HG03039 (cell line): ENCODE measurements around the gene SYNGR3.
A peak's percentile ranks its signal among the peaks of the same experiment; 100 is the strongest.
"Not testable (repeated sequence)": the region's sequence is repeated elsewhere in the genome, so short reads cannot be mapped to it uniquely, and the experiment has no call there.

Experiments
- ATAC-seq: cut with Tn5 transposase; IDR thresholded peaks from one replicate; pipeline ENCODE4 v1.9.1; 2021; ENCODE audit warnings: mild to moderate bottlenecking, moderate library complexity; ENCODE audit not compliant: unreplicated experiment

The SYNGR3 gene

DNA sequence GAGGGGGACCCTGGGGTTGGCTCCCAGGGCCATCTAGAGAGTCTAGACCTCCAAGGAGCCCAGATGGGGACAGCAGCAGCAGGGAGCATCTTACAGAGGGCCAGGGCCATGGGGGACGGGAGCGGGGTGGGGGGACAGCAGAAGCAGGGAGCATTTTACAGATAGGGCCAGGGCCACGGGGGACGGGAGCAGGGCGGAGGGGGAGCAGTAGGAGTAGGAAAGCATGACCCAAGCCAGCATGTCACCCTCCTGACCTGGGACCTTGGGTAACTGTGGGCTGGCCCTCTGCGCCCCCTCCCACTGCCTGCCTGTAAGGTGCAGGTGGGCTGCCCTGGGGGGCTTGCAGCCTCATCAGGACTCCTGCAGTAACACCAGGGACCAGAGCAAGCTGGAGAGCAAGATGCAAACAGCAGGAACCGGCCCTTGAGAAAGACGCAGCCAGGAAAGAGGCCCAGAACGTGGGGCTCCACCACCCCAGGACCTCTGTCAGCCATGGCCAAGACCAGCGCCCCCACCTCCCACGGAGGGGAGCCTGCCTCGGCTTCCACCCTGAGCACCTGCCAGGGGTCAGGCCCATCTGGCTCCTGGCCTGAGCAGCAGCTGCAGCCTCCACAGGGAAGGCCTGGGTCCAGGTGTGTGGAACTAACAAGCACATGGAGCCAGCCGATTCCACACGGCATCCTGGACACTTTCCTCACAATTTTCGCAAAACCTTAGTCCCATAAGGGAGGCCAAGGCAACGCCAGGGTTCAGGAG lies 17.5 kb downstream of the SYNGR3 start:
- no peak for ATAC-seq

DNA sequence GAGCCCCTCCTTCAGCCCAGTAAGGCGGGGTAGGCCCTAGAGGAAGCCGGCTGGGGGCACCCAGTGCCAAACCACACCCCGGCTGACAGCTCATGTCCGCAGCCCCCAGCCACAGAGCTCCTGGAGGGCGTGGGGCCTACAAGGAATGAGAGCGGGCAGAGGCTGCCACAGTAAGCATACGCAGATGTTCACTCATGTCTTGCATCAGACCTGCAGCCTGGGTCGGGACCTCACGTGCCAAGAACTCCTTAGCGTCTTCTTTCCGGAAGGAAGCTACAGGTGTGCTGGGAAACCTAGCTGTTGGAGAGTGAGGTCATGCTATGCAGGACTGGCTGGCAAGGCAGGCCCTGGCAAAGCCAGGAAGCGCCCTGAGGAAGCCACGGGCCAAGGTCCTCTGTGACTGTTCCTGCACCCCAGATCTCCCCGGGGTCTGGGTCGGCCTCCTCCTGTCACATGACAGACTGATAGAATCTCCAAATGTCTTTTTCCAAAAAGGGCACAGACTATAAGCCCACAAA lies 18.3 kb downstream of the SYNGR3 start:
- no peak for ATAC-seq

DNA sequence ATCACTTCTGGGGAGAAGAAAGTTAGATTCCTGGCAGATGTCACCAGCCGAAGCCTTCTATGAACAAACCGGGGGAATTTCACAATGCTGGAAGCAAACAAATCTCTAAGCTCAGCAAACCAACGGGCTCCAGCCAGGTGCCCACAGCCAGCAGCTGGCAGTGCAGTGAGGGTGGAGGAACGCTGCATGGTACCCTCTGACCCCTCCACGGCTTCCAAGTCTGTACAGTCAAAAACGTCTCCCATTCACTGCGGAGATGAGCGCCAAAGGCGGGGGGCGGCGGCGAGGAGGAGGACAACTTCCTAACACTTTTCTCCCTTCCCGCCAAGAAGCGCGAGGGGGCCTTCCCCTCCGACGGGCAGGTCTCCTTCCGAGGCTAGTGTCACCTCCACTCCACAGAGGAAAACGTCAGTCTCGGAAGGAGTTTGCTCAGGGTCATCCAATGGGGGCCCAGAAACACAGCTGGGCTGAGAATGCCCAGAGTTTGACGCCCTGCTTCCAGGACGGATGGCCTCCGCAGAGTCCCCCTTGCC lies 18.9 kb downstream of the SYNGR3 start:
- ATAC-seq, result no peak

DNA sequence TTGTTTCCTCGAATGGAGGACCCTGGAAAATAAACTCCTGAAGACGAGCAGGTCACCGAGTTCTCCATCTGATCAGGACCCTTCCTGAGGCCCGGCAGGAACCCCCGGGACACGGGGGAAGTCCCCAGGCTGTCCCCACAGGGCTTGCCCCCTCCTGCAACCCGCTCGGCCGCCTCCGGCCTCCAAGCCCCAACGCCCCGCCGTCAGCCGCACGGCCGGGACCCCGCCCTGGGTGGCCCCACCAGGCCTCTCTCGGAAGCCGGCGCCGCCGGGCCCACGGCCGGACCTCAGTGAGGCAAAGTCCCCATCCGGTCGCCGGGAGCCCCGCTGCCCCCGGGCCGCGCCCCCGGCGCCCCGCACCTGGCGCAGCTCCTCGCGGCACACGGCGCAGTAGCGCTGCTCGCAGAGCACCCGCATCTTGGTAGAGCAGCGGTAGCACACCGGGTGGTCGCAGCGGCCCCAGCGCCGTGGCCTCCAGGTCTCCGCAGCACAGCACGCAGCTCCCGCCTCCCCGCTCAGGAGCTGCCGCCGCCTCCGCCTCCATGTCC lies 19.5 kb downstream of the SYNGR3 start:
- ATAC-seq, result peak; percentile 25

DNA sequence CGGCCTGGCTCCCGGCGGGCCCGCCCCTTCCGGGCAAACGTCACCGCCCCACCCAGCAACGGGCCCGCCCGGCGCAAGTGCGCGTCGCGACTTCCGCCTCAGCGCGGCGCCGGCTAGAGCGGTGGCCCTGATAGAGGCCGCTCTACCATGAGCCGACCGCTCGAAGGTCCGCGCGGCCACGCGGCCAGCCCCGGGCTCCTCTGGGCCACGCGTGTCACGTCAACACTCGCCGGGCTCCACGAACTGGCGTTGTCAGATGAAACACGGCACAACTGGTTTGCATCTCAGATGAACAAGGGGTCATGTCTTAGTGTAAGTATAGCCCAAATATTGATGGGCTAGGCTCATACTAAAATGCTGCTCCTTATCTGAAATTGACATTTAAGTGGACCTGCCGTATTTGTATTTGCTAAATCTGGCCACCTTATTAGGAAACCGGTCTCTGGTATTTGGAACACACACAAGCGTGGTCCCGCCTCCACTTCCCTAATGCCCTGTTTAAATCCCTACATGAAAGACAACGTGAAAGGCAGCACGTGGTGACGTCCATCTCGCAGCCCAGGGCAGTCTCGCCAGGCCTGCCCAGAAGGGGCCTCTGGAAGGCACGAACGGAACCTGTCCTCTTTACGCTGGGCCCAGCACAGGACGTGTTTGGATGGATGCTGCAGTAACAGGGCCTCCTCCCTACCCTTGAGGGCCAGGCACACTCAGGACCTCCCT lies 20.2 kb downstream of the SYNGR3 start, which contains the start of gene ZNF598:
ZNF598 (minus strand) TSS at position 31 of the 720 bp plus-strand sequence.
- peak; percentile 80 for ATAC-seq

DNA sequence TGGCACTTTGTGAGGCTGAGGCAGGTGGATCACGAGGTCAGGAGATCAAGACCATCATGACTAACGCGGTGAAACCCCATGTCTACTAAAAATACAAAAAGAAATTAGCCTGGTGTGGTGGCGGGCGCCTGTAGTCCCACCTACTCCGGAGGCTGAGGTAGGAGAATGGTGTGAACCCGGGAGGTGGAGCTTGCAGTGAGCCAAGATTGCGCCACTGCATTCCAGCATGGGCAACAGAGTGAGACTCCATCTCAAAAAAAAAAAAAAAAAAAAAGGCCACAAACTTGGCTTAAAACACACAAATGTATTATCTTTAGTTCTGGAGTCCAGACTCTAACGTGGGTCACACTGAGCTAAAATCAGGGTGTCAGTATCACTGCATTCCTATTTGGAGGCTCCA lies 22.0 kb downstream of the SYNGR3 start:
- not testable (repeated sequence) for ATAC-seq

DNA sequence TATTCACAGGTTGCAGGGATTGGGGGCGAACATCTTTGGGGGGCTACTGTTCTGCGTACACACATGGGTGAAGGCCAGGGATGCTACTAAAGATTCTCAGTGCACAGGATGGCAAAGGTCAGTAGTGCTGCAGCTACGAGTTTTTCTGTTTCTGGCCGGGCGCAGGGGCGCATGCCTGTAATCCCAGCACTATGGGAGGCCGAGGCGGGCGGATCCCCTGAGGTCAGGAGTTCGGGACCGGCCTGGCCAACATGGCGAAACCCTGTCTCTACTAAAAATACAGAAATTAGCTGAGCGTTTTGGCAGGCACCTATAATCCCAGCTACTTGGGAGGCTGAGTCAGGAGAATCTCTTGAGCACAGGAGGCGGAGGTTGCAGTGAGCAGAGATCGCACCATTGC lies 23.8 kb downstream of the SYNGR3 start:
- no peak for ATAC-seq

DNA sequence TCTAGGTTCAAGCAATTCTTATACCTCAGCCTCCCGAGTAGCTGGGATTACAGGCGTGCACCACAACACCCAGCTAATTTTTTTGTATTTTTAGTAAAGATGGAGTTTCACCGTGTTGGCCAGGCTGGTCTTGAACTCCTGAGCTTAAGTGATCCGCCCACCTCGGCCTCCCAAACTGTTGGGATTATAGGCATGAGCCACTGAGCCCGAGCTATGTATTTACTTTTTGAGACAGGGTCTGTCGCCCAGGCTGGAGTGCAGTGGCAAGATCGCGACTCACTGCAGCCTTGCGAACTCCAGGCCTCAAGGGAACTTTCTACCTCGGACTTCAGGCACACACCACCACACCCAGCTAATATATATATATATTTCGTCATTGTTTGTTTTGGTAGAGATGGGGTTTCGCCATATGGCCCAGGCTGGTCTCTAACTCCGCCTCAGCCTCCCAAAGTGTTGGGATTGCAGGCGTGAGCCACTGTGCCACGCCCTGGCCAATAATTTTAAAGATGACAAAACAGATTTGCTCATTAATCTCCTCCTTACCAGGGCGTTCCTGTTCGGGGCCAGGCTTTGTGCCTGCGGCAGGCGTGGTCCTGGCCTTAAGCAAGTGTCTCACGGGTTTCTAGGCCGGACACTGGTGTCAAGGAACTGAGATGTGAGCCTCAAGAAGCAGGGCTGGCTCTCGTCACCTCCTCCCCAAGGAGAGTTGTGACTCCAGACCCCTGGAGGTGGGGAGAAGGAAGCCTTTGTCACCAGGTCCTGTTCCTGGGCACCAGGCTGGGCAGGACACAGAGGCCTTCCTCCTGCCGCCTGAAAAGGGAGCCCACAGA lies 25.6 kb downstream of the SYNGR3 start:
- ATAC-seq, result no peak

DNA sequence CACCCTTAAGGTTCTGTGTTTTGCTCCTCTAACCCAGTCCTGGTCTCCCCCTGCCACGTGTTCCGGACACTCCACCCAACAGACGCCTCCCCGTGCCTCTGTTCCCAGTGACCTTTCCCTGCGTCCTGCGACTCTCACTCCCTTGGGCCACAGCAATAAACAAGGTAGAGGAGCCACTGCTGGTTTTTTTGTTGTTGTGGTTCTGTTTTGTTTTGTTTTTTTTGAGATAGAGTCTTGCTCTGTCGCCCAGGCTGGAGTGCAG lies 26.1 kb downstream of the SYNGR3 start:
- no peak for ATAC-seq

DNA sequence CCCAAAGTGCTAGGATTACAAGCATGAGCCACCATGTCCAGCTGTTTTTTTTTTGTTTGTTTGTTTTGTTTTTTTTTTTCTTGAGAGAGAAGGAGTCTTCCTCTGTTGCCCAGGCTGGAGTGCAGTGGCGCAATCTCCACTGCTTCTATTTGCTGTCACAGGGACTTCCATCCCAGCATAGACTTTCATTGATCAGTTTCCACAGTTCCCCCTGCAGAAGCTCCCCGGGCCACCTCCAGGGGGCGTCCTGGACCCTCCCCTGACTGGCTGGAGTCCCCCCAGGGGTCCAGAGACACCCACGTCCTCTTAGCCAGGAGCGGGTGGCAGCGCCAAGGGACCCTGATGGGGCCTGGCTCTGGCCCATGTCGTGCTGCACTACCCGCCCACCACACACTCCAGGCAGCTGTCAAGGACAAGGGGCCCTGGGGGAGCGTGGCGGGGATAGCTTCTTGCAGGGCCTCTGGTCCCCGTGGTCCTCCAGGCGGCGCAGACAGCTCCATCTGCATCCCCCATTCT lies 26.7 kb downstream of the SYNGR3 start:
- ATAC-seq, result no peak

DNA sequence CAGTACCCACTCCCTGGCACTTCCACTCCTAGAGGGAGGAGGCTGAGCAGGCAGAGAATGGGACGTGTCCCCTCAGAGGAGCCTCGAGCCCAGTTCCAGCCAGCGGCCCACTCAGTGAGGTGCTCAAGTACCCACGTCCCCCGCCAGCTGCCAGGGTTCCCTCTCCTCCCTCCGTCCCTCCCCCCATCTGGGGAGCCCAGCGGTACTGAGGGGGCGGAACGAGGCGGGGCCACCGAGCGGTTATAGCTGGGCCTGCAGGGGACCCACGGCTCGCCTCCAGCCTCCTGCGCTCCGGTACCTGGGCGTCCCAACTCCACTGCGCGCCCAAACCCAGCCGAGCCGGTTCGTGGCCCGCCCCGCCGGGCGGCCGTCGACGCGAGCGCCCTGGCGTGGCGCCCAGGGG lies 29.7 kb downstream of the SYNGR3 start, which contains the start of gene NPW:
NPW (plus strand) TSS at position 268 of the 403 bp plus-strand sequence.
- ATAC-seq, result no peak

DNA sequence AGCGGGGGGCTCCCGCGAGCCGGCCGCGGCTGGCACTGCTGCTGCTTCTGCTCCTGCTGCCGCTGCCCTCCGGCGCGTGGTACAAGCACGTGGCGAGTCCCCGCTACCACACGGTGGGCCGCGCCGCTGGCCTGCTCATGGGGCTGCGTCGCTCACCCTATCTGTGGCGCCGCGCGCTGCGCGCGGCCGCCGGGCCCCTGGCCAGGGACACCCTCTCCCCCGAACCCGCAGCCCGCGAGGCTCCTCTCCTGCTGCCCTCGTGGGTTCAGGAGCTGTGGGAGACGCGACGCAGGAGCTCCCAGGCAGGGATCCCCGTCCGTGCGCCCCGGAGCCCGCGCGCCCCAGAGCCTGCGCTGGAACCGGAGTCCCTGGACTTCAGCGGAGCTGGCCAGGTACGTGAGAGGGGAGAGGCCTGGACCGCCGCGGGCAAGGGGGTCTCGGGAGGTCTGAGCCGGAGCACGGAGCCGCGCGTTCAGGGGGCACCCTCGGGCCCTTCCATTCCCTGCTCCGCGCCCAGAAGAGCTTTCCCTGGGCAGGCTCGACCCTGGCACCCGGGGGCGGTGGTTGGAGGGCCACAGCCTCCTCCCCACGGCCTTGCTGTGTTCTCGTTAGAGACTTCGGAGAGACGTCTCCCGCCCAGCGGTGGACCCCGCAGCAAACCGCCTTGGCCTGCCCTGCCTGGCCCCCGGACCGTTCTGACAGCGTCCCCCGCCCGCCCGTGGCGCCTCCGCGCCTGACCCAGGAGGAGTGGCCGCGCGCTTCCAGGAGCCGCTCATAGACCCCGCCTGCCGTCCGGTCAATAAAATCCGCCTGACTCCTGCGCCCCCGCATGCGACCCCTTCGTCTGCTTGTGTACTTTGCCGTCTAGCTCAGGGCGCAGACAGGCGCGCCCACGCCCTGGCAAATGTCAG lies 30.4 kb downstream of the SYNGR3 start:
- ATAC-seq, result no peak

DNA sequence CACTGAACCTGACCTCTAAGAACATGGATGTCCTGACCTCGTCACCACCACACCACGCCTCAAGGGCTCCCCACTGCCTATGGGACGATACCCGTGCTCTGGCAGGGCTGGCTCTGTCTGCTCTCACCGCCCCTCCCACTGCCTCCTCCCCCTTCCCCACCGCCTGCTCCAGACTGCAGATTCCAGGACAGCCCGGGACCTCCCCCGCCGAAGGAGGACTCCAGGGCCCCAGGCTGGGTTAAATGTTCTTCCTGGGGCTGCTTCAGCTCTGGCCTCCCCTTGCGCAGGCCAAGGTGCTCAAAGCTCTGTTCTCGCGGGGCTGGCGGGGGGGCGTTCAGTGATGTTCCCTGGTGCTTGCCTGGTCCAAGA lies 32.9 kb downstream of the SYNGR3 start:
- ATAC-seq, result no peak

DNA sequence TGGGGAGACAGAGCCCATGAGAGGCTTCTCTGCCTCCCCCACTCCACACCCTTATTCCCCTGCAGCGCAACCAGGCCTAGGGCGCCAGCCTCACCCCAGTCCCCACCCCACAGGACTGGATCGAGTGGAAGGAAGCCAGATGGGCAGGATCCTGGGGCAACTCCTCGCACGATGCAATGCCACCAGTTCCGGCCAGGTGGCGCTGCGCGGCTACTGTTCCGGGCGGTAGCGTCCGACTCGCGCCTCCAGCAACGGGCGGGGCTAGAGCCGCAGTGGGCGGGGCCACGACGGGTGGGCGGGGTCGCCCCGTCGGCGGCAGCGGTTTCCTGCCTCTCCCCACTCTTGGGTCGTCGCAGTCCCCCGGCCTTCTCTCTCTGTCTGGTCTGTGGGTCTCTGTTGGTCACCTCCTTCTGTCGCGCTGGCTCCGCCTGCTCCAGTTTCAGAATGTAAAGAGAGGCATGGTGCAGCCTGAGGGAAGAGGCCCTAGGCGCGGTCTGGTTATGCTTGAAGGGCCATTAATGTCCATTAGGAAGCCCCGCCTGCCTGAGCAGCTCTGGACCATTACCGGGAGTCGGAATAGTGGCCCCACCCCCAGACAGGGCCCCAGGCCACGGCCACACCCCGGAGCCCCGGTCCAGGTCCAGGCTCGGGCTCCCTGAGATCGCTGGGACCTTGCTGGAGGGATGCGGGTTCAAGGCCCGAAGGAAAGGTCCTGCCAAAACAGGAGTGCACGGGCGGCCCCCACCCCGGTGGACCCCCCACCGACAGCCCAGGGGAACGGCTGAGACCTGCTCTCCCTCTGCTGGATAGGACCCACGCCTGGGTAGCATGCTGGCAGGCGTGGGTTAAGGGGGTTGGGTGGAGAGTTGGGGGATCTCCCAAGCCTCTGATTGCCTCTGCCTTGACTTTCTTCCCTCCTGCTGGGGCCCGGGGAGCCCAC lies 33.6 kb downstream of the SYNGR3 start:
- ATAC-seq, result peak; percentile 62

DNA sequence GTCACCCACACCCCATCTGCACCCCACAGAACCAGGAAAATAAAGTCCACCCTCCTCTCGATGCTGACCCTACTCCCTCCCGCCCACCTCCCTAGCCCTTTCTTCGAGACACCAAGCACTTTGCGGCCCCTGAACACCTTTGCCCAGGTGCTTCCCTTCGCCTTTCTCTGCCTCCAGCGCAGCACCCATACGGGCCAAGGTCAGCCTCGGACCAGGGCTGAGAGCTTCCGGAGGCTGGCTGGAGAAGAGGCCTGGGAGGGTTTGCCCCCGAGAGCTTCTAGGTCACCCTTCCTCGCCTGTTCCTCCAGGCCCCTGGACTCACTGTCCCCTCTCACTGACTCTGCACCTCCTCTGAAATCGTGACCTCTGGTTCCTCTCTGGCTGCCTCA lies 34.3 kb downstream of the SYNGR3 start:
- no peak for ATAC-seq

DNA sequence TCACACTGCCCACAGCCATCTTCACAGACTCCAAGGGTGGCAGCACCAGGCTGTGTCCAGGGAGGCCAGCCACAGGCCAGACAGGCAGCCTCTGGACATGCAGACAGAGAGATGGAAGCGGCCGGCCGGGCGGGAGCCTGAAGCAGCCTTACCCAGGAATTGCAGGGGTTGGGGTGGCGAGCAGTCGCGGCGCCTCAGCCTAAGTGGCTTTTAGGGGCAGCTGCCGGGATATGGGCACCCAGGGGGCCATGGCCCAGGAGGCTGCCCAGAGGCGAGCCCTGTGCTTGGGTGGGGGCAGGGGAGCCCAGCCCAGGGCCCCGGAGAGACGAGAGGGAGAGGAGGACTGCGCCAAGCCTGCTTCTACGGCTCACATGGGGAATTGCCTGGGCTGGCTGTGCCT lies 35.5 kb downstream of the SYNGR3 start:
- ATAC-seq, result no peak

DNA sequence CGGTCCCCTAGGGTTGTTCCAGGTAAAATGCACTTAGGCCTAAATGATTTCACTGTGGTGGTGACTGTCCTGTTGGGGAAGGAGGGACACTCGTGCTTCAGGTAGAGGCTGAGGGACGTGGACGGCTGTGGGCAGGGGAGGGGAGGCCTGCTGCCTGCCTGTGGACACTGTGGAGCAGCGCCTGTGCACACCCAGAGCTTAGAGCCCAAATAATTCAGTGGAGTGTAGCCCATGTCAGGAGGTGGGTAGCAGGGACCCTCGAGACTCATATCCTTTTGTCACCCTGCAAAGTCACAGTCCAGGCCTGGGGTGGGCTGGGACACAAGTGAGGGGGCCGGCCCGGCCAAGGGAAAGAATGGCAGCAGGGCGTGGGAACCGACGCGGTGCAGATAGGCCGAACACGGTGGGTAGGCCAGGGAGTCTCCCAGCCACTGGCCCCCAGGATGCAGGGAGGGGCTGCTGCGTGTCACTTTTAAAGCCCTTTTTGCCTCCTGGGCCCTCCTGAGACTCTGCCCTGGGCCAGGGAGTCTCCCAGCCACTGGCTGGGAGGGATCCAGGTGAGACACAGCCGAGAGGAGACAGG lies 36.2 kb downstream of the SYNGR3 start:
- ATAC-seq, result no peak

DNA sequence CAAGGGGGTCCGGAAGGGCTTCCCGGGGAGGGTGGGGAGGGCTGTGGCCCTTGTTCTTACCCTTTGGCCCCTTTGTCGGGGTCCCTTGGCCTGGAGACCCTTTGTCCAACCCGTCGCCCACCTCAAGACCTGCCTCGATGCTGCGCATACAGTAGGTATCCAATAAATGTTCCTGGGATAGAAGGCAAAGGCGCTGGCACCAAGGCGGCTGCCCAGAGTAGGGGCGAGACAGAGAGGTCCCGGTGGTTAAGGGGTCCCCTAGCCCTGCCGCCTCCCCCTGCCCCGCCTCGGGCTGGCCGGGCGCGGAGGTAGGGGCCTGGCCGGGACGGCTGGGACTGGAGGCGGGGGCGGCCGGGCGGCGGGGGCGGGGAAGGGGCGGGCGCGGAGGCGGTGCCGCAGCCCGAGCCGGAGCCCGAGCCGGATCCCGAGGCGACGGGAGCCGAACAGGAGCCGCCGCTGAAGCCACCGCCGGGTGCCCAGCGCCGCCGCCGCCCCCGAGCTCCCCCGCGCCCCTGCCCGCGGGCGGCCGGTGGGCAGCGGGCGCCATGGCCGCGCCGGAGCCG lies 36.8 kb downstream of the SYNGR3 start, which contains the start of gene NHERF2:
NHERF2 (plus strand) TSS at position 442 of the 563 bp plus-strand sequence; CDS start at position 546, 104 bp downstream.
- no peak for ATAC-seq
